K562 (cell line): Measurements from ENCODE around the gene IKBKE. TPM values are rescaled to one million over a fixed set of nuclear protein-coding genes. Genes with fewer than 3 reads are reported as not detected.

ENCODE experiments used
- ATAC-seq: fragments of 200-7000 bp; cut with Tn5 transposase; 3 replicates; pipeline ENCODE4 v1.9.1; 2020; ENCODE audit warnings: moderate library complexity
- BruUV-seq: library from RNA; stranded (reverse); fragments of 400-500 nt; replicated peaks from 2 replicates; lab custom pipeline; 2021; lab: Mats Ljungman, UMichigan
- CTCF ChIA-PET: fragments of 300-600 bp; formaldehyde crosslinking; extraction: SDS; loops from one replicate; lab custom pipeline; 2021; ENCODE audit warnings: low intra/inter-chr PET ratio; lab: Yijun Ruan, JAX
- POLR2A ChIA-PET: fragments of 300-600, 350-650 bp; sonication (Branson Sonifier 250); formaldehyde crosslinking; extraction: SDS; loops from one replicate; lab custom pipeline; 2021; ENCODE audit warnings: antibody characterized with exemption, inconsistent platforms; lab: Yijun Ruan, JAX
- DNase-seq, 4 experiments: peaks; one replicate each; pipeline versions ENCODE4 v3.0.0 to v3.0.0-alpha.2; 2011 to 2018; ENCODE audit warnings: low spot score in 3 of 4, mixed read lengths in 3 of 4; ENCODE audit errors: extremely low read depth in 1 of 4
- FAIRE-seq: peaks from 2 replicates; lab custom pipeline; 2011; peaks lifted over from hg19 to GRCh38; lab: Jason Lieb, UNC
- H2AFZ ChIP-seq: 2 replicates; pipeline ENCODE4 v1.6.0; 2011; ENCODE audit warnings: low read depth, low read length, control low read depth, inconsistent platforms
- H3K27ac ChIP-seq: fragments of 200-600 bp; 3 replicates; pipeline ENCODE4 v1.8.0; 2011; ENCODE audit warnings: low read depth, mild to moderate bottlenecking, control low read depth, inconsistent platforms, low read length, moderate library complexity, mixed read lengths; ENCODE audit errors: extremely low read depth
- H3K27me3 ChIP-seq, 2 experiments: fragments of 300-600 bp in 1 of 2; 2 replicates in 1 of 2; 3 replicates in 1 of 2; pipeline versions ENCODE4 v1.6.0 to v1.8.0; 2011; ENCODE audit warnings: inconsistent platforms in 2 of 2, low read length in 2 of 2, mild to moderate bottlenecking in 1 of 2, mixed read lengths in 1 of 2, moderate library complexity in 1 of 2; ENCODE audit not compliant: control insufficient read depth in 2 of 2, insufficient read depth in 2 of 2
- H3K36me3 ChIP-seq: fragments of 300-600 bp; 3 replicates; pipeline ENCODE4 v1.8.0; 2011; ENCODE audit warnings: mild to moderate bottlenecking, low read length, inconsistent platforms; ENCODE audit not compliant: control insufficient read depth, insufficient read depth
- H3K4me1 ChIP-seq, 2 experiments: fragments of 200-600 bp in 1 of 2; replicated peaks in 1 of 2; 2 replicates in 1 of 2; 3 replicates in 1 of 2; pipeline versions ENCODE4 v1.5.1 to v1.8.0; 2011; ENCODE audit warnings: inconsistent platforms in 2 of 2, low read length in 2 of 2, mild to moderate bottlenecking in 1 of 2, mixed read lengths in 1 of 2, moderate library complexity in 1 of 2; ENCODE audit not compliant: control insufficient read depth in 2 of 2, insufficient read depth in 2 of 2
- H3K4me2 ChIP-seq: 2 replicates; pipeline ENCODE4 v1.6.1; 2011; ENCODE audit warnings: low read length, control low read depth, inconsistent platforms, mixed read lengths; ENCODE audit not compliant: insufficient read depth
- H3K4me3 ChIP-seq: fragments of 200-600 bp; sonication (generic), shearing (Covaris generic); 2 replicates; pipeline ENCODE4 v1.5.1; 2016; ENCODE audit warnings: control low read depth, inconsistent platforms
- H3K79me2 ChIP-seq: fragments of 200-600 bp; 3 replicates; pipeline ENCODE4 v1.8.0; 2011; ENCODE audit warnings: low read length, inconsistent platforms; ENCODE audit not compliant: control insufficient read depth, insufficient read depth
- H3K9ac ChIP-seq, 2 experiments: 2 replicates each; pipeline versions ENCODE4 v1.6.0 to v1.6.1; 2011; ENCODE audit warnings: low read depth in 2 of 2, low read length in 2 of 2, control low read depth in 1 of 2, inconsistent platforms in 1 of 2, mild to moderate bottlenecking in 1 of 2, mixed read lengths in 1 of 2; ENCODE audit not compliant: insufficient read depth in 1 of 2
- H3K9me1 ChIP-seq: one replicate; pipeline ENCODE4 v1.6.0; 2011; ENCODE audit warnings: inconsistent platforms, mild to moderate bottlenecking, low read length, moderate library complexity; ENCODE audit not compliant: control insufficient read depth, insufficient read depth
- H3K9me3 ChIP-seq: replicated peaks from 2 replicates; pipeline ENCODE4 v1.5.1; 2011; ENCODE audit warnings: low read depth, low read length, inconsistent platforms; ENCODE audit not compliant: control insufficient read depth, insufficient read depth
- H4K20me1 ChIP-seq: replicated peaks from 2 replicates; pipeline ENCODE4 v1.6.1; 2011; ENCODE audit warnings: low read length, inconsistent platforms, mixed read lengths; ENCODE audit not compliant: control insufficient read depth, insufficient read depth
- CHAMP1 ChIP-seq: fragments of 450-650 bp; IDR thresholded peaks from 2 replicates; pipeline ENCODE4 v1.6.1; 2016; ENCODE audit warnings: mild to moderate bottlenecking
- ELK3 ChIP-seq: fragments of 450-650 bp; formaldehyde crosslinking; IDR thresholded peaks from 2 replicates; pipeline ENCODE4 v1.4.0; 2020; ENCODE audit warnings: mild to moderate bottlenecking
- ERF ChIP-seq: fragments of 450-650 bp; formaldehyde crosslinking; IDR thresholded peaks from 2 replicates; pipeline ENCODE4 v1.4.0; 2020; ENCODE audit warnings: mild to moderate bottlenecking, mixed read lengths
- HMG20A ChIP-seq: fragments of 450-650 bp; formaldehyde crosslinking; conservative IDR thresholded peaks from 2 replicates; pipeline ENCODE4 v1.4.0; 2020; ENCODE audit warnings: mild to moderate bottlenecking, mixed read lengths
- MBD1 ChIP-seq: fragments of 250-450 bp; sonication (Bioruptor Pico); IDR thresholded peaks from 2 replicates; pipeline ENCODE4 v1.8.0; 2022; ENCODE audit warnings: inconsistent platforms
- MTA2 ChIP-seq: fragments of 450-650 bp; IDR thresholded peaks from 2 replicates; pipeline ENCODE4 v1.6.1; 2016; ENCODE audit warnings: low read depth
- PHB2 ChIP-seq: fragments of 450-650 bp; IDR thresholded peaks from 2 replicates; pipeline ENCODE4 v1.6.1; 2017; ENCODE audit warnings: low read depth
- POLR2AphosphoS2 ChIP-seq: IDR thresholded peaks from 2 replicates; pipeline ENCODE4 v1.6.1; 2012; ENCODE audit warnings: low read length, improper control_type of control experiment
- POLR2G ChIP-seq: fragments of 200-400 bp; formaldehyde crosslinking; IDR thresholded peaks from 2 replicates; pipeline ENCODE4 v1.6.1; 2017; ENCODE audit warnings: low read depth, mild to moderate bottlenecking, antibody characterized with exemption, low read length, moderate library complexity
- RBM22 ChIP-seq: fragments of 200-400 bp; formaldehyde crosslinking; IDR thresholded peaks from 2 replicates; pipeline ENCODE4 v1.6.1; 2018; ENCODE audit warnings: low read length, low read depth; ENCODE audit not compliant: poor library complexity, severe bottlenecking
- TAF9B ChIP-seq: fragments of 450-650 bp; IDR thresholded peaks from 2 replicates; pipeline ENCODE4 v1.6.1; 2018; ENCODE audit warnings: mild to moderate bottlenecking; ENCODE audit not compliant: partially characterized antibody
- THRA ChIP-seq: fragments of 450-650 bp; IDR thresholded peaks from 2 replicates; pipeline ENCODE4 v1.6.1; 2017; ENCODE audit warnings: mild to moderate bottlenecking, moderate library complexity
- USF1 ChIP-seq: sonication (generic); formaldehyde crosslinking; IDR thresholded peaks from 2 replicates; pipeline ENCODE4 v1.9.0; 2022; ENCODE audit warnings: mild to moderate bottlenecking, missing genetic modification reagents
- ZNF316 ChIP-seq: fragments of 450-650 bp; IDR thresholded peaks from 2 replicates; pipeline ENCODE4 v1.6.1; 2016
- ZNF408 ChIP-seq: fragments of 250-450 bp; sonication (Bioruptor Pico); IDR thresholded peaks from 2 replicates; pipeline ENCODE4 v1.4.0; 2020; ENCODE audit warnings: low read depth, mild to moderate bottlenecking, moderate library complexity
- WGBS: fragments of 100-300 bp; shearing (Covaris generic); methylation state at CpG from one replicate; pipeline ENCODE4 v1.1.6; 2016; ENCODE audit warnings: low coverage, mixed read lengths; ENCODE audit not compliant: insufficient coverage; ENCODE audit errors: missing lambda C conversion rate; 5-methylcytosine and 5-hydroxymethylcytosine counted together
- in situ Hi-C: fragments of 300-500 bp; cut with MboI; formaldehyde crosslinking; loops from 4 replicates; pipeline ENCODE4 v1.15.0; 2018; ENCODE audit warnings: inconsistent platforms, mixed read lengths
- intact Hi-C: fragments of 100-400 bp; cut with micrococcal nuclease; formaldehyde crosslinking; loops from 2 replicates; pipeline ENCODE4 v1.14.2; 2022
- polyA plus RNA-seq, 8 experiments: library from polyadenylated mRNA; depleted of rRNA in 4 of 8; stranded (reverse) in 5 of 8; unstranded in 3 of 8; fragments of >200 nt; fragmentation: Nextera tagmentation in 2 of 8; fragmentation: Illumina TruSeq in 1 of 8; extraction: Ambion mirVana in 2 of 8; extraction: Trizol in 1 of 8; gene quantifications; 2 replicates each; pipeline versions ENCODE4 v1.2.1 to v1.2.3, GENCODE V29; 2011 to 2014; ENCODE audit warnings: inconsistent platforms in 1 of 8, missing spikeins in 1 of 8
- total RNA-seq, 7 experiments: library from RNA; depleted of rRNA in 6 of 7; stranded (reverse); fragments of >200 nt in 6 of 7; fragmentation: Illumina TruSeq in 2 of 7; extraction: Trizol in 2 of 7; gene quantifications; 2 replicates each; pipeline versions ENCODE4 v1.2.1 to v1.2.3, GENCODE V29; 2011 to 2021; ENCODE audit warnings: low replicate concordance in 1 of 7

The IKBKE gene
- total and polyA plus RNA-seq, 9 of the 15 experiments (the other 6 are each of a cell fraction or from before 2014, with no cell fraction given): 2.3 to 9.0 (median 4.8) TPM

- Histone ChIP-seq H3K9me1 (no peaks in the 10 kb centered on the region), H4K20me1 (0 out of 2 replicates have a peak, but pooled peaks cover 5% of the 10 kb centered on the region), H3K27me3 (peaks cover 18 to 45% of the 10 kb centered on the region in 2 experiments; a peak in 4 of 5 replicates), H3K9me3 (no peaks in the 10 kb centered on the region), H3K9ac (0 out of 4 replicates have a peak overlapping the region, but pooled peaks of 1 of the 2 experiments have one; percentile 12), H3K27ac (no peak overlapping the region), H3K4me3 (no peak overlapping the region), H3K4me1 (peaks cover 0 to 11% of the 10 kb centered on the region in 2 experiments; a peak in 4 of 5 replicates), H3K79me2 (no peaks in the 10 kb centered on the region), H2AFZ (no peak overlapping the region), H3K36me3 (no peaks in the 10 kb centered on the region), H3K4me2 (no peak overlapping the region)
- BruUV-seq: no TSS peak
- FAIRE-seq (no peak), DNase-seq (no peak), ATAC-seq (no peak)
- ChIA-PET CTCF (no interaction called here), POLR2A (interaction anchor here (0.6 to 0.7 kb wide), 2 partner anchors 338 to 1878 kb away, joined by 3 to 4 read pairs; no protein-coding TSS in a partner anchor)
- in situ Hi-C loops: no loop called here
- WGBS: 17% methylated on average over 5 of the region's 5 CpGs
- intact Hi-C loops: loop anchor here (5.0 to 10.0 kb wide), 2 partner anchors 435 to 598 kb away; no protein-coding TSS in a partner anchor
- no peak for TF ChIP-seq ZNF316
- no peak for TF ChIP-seq ERF (CRISPR knock-in tag)
- TF ChIP-seq TAF9B: no peak
- TF ChIP-seq CHAMP1: no peak
- TF ChIP-seq POLR2G: no peak
- TF ChIP-seq RBM22: no peak
- TF ChIP-seq USF1: no peak
- TF ChIP-seq PHB2: no peak
- no peak for TF ChIP-seq HMG20A (CRISPR knock-in tag)
- TF ChIP-seq MTA2: no peak
- no peak for TF ChIP-seq POLR2AphosphoS2
- no peak for TF ChIP-seq ZNF408 (CRISPR knock-in tag)
- no peak for TF ChIP-seq MBD1 (CRISPR knock-in tag)
- no peak for TF ChIP-seq ELK3 (CRISPR knock-in tag)
- no peak for TF ChIP-seq THRA
These were observed 6.8 kb downstream of the IKBKE start for GRCh38 chr1:206477110-206477509.
